Activated naive CD4-positive, alpha-beta T cell treated with anti-CD3 and anti-CD28 coated beads, Interleukin-2, amount 10 ng/mL, durations not matched to agents 7 days and 5 days (primary cell): Measurements from ENCODE around the gene BAD.
A peak's percentile ranks its signal among the peaks of the same experiment; 100 is the strongest.

Experiments
- CTCF ChIA-PET: fragments of 350-600 bp; sonication (Branson Sonifier 250); formaldehyde crosslinking; loops from one replicate; lab custom pipeline; 2021; ENCODE audit warnings: antibody characterized with exemption; lab: Charles Lee
- DNase-seq: peaks from one replicate; pipeline ENCODE4 v3.0.0-alpha.2; 2020
- H3K27ac Mint-ChIP-seq: one replicate; pipeline ENCODE4 v1.8.0; 2021; ENCODE audit warnings: mild to moderate bottlenecking, moderate library complexity, mixed read lengths
- H3K27me3 Mint-ChIP-seq: one replicate; pipeline ENCODE4 v1.8.0; 2021; ENCODE audit warnings: mild to moderate bottlenecking, mixed read lengths
- H3K36me3 Mint-ChIP-seq: one replicate; pipeline ENCODE4 v1.8.0; 2021; ENCODE audit warnings: mixed read lengths
- H3K4me1 Mint-ChIP-seq: one replicate; pipeline ENCODE4 v1.8.0; 2021; ENCODE audit warnings: mixed read lengths
- H3K4me3 Mint-ChIP-seq: one replicate; pipeline ENCODE4 v1.8.0; 2021; ENCODE audit warnings: mild to moderate bottlenecking, moderate library complexity, mixed read lengths
- H3K9me3 Mint-ChIP-seq: one replicate; pipeline ENCODE4 v1.8.0; 2021; ENCODE audit warnings: mixed read lengths

The BAD gene

DNA sequence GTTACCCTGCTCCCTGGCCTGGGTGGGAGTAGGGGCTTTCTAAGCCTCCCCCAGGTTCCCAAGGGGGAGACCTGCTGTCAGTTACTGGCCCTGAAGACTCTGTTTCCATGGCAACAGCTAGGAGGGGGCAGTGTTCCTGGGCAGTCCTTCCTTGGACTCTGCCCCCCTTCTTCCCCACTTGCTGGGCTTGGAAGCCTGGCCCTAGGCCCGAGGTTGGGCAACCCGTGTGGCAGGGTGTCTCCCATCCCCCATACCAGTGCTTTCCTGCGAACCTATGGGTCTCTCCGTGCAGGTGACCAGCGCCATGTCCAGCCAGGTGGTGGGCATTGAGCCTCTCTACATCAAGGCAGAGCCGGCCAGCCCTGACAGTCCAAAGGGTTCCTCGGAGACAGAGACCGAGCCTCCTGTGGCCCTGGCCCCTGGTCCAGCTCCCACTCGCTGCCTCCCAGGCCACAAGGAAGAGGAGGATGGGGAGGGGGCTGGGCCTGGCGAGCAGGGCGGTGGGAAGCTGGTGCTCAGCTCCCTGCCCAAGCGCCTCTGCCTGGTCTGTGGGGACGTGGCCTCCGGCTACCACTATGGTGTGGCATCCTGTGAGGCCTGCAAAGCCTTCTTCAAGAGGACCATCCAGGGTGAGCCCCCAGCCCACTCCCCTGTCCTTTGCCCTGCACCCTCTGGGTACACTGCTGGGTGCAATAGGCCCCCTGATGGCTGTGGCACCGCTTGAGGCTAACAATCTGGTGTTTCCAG lies 22.6 kb upstream of the BAD start:
- peaks cover 37% of the 10 kb centered on the region for H3K4me1 Mint-ChIP-seq
- peak overlapping the region; percentile 89 for H3K4me3 Mint-ChIP-seq
- CTCF ChIA-PET, result interaction anchor here (0.8 to 1.3 kb wide), 3 partner anchors 10 to 48 kb away, joined by 3 to 5 read pairs (median 4); partner anchors contain the start of genes PRDX5 and TRMT112
- peaks cover 14% of the 10 kb centered on the region for H3K36me3 Mint-ChIP-seq
- H3K9me3 Mint-ChIP-seq, result no peaks in the 10 kb centered on the region
- no peak for DNase-seq
- peak overlapping the region; percentile 95 for H3K27ac Mint-ChIP-seq
- H3K27me3 Mint-ChIP-seq, result peaks cover 4% of the 10 kb centered on the region

DNA sequence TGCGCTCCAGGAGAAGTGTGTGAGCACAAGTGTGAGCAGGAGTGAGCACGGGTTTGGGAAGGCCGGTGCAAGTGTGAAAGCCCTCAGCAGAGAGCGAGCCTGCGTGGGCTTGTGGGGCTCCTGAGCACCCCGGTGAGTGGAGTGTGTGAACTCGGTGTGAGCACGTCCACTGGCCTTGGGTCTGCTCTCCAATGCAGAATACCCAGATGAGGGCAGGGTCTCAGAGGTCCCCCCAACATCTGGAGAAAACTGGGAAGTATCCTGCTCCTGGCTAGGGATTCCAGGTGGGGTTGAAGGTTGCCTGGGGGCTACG lies 22.1 kb upstream of the BAD start:
- peak overlapping the region; percentile 89 for H3K4me3 Mint-ChIP-seq
- H3K27me3 Mint-ChIP-seq, result peaks cover 9% of the 10 kb centered on the region
- H3K27ac Mint-ChIP-seq, result peak overlapping the region; percentile 95
- no peaks in the 10 kb centered on the region for H3K9me3 Mint-ChIP-seq
- peaks cover 14% of the 10 kb centered on the region for H3K36me3 Mint-ChIP-seq
- CTCF ChIA-PET, result interaction anchor here (0.9 kb wide), 1 partner anchor 11 kb away, joined by 3 read pairs; the partner anchor contains the start of gene TRMT112
- peaks cover 41% of the 10 kb centered on the region for H3K4me1 Mint-ChIP-seq
- DNase-seq, result no peak

DNA sequence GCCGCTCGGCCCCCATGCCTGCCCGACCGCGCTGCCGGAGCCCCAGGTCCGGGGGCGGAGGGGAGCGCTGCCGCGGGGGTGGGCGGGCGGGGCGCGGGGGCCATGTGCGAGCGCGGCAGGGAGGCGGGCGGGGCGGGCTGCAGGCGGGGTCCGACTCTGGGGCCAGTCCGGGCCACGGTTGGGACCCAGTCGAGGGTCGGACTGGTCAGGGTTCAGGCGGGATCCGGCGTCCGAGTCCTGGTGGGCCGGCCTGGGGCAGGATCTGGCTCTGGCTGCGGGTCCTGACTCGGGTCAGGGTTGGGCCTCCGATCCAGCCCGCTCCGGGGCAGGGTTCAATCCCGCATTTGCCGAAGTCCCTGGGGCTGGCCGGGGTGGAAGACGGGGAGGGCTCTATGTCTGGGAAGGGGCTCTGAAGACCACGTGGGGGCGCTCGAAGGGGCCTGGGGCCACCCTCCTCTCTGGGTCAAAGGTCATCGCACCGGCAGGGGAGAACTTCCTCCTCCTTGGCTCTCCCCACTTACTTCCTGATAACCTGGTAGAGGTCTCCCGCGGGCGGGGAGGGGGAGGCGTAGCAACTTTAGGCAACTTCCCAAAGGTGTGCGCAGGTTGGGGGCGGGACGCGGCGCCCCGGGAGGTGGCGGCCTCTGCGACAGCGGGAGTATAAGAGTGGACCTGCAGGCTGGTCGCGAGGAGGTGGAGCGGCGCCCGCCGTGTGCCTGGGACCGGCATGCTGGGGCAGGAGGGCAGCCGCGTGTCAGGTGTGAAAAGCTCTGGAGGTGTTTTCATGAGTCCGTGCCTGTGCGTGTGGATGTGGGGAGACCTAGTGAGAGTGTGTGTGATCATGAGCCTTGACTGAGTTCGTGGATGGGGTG lies 21.5 kb upstream of the BAD start:
- Mint-ChIP-seq H3K36me3 (peaks cover 12% of the 10 kb centered on the region), H3K27ac (peak overlapping the region; percentile 95)
- DNase-seq, result peak; percentile 85

DNA sequence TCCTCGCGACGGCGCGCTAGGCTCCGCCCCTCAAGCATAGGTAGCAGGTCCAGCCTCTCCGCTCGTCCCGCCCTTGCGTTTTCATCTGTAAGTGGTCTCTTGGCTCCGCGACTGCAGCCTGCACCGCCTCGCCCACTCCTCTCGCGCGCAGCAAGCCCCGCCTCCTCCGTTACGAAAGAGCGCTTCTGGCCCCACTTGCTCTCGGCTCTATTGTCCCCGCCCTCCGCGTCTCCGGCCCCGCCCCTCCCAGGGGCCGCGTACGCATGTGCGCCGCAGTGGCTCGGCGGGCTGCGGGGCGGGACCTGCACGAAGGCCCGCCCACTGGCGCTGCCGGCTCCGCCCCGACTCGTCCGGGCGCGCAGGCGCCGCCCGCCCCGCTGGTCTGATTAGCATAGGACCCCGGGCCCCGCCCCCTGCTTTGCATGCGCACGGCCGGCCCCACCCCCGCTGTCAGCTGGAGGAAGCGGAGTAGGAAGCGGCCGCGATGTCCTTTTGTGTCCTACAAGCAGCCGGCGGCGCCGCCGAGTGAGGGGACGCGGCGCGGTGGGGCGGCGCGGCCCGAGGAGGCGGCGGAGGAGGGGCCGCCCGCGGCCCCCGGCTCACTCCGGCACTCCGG lies 20.7 kb upstream of the BAD start, which contains the start of gene ESRRA:
TSS of gene ESRRA (plus strand) at position 450 of the 616 bp plus-strand sequence. CDS start 1,656 bp downstream, outside the sequence.
- CTCF ChIA-PET, result interaction anchor here (0.9 to 6.2 kb wide), 19 partner anchors 12 to 468 kb away, joined by 3 to 131 read pairs (median 14); partner anchors contain the start of genes DNAJC4, FERMT3, FKBP2 and KCNK4
- peak; percentile 100 for DNase-seq
- peak within 1 kb of the TSS; percentile 98 for H3K27ac Mint-ChIP-seq
- H3K4me3 Mint-ChIP-seq, result peak within 1 kb of the TSS; percentile 89
- peaks cover 23% of the 10 kb centered on the region for H3K27me3 Mint-ChIP-seq
- H3K4me1 Mint-ChIP-seq, result peaks cover 46% of the 10 kb centered on the region
- H3K36me3 Mint-ChIP-seq, result peaks cover 10% of the 10 kb centered on the region
- no peaks in the 10 kb centered on the region for H3K9me3 Mint-ChIP-seq

More for the DNA sequence above, 21.5 kb upstream of the BAD start:
- Mint-ChIP-seq H3K4me3 (peak overlapping the region; percentile 89), H3K27me3 (peaks cover 15% of the 10 kb centered on the region), H3K9me3 (no peaks in the 10 kb centered on the region), H3K4me1 (peaks cover 41% of the 10 kb centered on the region)
- CTCF ChIA-PET, result interaction anchor here (0.9 to 6.2 kb wide), 5 partner anchors 12 to 101 kb away, joined by 3 to 131 read pairs (median 22); partner anchors contain the start of genes FERMT3 and TRMT112

DNA sequence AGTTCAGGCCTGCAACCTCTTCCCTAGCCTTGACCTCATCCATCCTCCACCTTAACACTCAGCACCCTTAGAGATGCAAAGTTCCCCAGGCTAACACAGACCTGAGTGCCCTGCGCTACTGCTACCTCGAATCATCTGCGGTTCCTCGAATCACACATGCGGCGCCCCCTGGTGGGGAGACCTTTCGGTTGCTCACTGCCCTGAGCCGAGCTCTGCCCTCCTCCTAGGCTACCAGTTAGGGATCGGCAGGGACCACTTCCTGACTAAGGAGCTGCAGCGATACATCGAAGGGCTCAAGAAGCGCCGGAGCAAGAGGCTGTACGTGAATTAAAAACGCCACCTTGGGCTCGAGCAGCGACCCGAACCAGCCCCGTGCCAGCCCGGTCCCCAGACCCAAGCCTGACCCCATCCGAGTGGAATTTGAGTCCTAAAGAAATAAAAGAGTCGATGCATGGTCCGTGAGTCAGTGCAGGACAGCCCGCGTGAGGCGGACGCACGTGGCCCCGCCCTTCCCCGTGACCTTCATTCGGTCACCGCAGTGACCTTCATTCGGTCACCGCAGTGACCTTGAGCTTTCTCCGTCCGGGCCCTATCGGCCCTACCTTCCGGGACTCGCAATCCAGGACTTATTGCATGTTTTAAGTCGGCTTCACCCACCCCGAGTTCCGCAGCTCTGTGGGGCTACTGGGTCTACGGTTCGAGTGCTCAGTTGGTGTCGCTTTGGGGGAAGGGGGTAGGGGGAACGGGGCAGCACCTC lies 20.0 kb upstream of the BAD start:
- peak; percentile 97 for DNase-seq
- Mint-ChIP-seq H3K27me3 (peaks cover 30% of the 10 kb centered on the region), H3K9me3 (no peaks in the 10 kb centered on the region), H3K4me1 (peaks cover 50% of the 10 kb centered on the region), H3K27ac (peak overlapping the region; percentile 98), H3K36me3 (peaks cover 10% of the 10 kb centered on the region), H3K4me3 (peak overlapping the region; percentile 78)
- CTCF ChIA-PET, result interaction anchor here (0.8 to 6.2 kb wide), 25 partner anchors 12 to 467 kb away, joined by 3 to 131 read pairs (median 4); partner anchors contain the start of genes CCDC88B, DNAJC4, FERMT3 and FKBP2

DNA sequence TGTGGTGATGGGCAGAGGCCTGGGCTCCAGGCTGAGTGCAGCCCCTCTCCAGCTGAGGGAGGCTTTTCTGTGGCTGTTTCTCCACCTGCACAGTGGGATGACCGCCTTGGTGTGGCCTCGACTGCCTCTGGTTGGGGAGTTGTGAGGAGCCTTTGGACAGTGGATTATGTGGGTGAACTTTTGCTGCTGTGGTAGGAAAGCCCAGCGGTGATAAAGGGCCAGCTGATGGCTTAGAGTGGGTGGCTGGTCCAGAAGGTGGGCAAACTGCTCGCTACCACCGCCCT lies 19.5 kb upstream of the BAD start:
- Mint-ChIP-seq H3K4me3 (peak overlapping the region; percentile 78), H3K9me3 (no peaks in the 10 kb centered on the region), H3K36me3 (peaks cover 10% of the 10 kb centered on the region), H3K27ac (peak overlapping the region; percentile 98), H3K27me3 (peaks cover 35% of the 10 kb centered on the region), H3K4me1 (peaks cover 48% of the 10 kb centered on the region)
- CTCF ChIA-PET, result interaction anchor here (0.8 to 6.2 kb wide), 21 partner anchors 11 to 303 kb away, joined by 3 to 131 read pairs (median 6); partner anchors contain the start of genes CCDC88B, DNAJC4, FERMT3 and KCNK4
- DNase-seq, result no peak

DNA sequence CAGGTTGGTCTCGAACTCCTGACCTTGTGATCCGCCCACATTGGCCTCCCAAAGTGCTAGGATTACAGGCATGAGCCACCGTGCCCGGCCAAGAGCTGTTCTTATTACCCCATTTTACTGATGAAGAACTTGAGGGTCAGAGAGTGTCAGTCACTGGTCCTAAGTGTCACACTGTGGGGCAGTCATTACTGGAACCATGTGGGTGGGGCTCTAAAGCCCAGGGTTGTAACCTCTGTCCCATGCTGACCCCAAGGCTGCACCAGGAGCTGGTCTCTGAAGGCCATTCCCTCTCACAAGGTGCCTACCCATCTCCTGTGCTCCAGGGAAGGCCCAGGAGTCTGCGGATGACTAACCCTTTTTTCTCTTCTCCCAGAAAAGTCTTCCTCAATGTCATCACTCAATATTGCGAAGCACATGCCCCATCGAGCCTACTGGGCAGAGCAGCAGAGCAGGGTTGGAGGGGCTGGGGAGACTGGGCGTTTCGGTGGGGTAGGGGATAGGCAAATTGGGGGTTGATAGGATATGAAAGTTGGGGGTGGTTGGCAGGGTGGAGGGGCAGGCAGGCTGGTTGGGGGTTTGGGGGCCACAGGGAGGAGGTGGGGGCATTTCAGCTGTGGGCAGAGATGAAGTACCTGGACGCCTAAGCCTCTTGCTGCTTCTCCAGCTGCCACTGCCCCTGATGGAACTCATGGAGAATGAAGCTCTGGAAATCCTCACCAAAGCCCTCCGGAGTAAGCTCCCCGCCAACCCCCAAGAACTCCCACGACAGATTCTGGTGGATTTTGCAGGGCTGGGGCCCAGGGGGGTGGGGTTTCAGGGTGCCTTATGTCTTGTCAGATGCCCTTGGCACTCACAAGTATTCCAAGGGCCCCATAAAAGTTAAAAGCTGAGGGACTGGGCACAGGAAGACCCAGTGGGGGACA lies 18.9 kb upstream of the BAD start:
- no peak for DNase-seq
- CTCF ChIA-PET, result interaction anchor here (0.9 to 6.2 kb wide), 18 partner anchors 10 to 303 kb away, joined by 3 to 131 read pairs (median 15); partner anchors contain the start of genes CCDC88B, FERMT3, KCNK4 and PRDX5
- peak overlapping the region; percentile 98 for H3K27ac Mint-ChIP-seq
- peaks cover 41% of the 10 kb centered on the region for H3K27me3 Mint-ChIP-seq
- peaks cover 48% of the 10 kb centered on the region for H3K4me1 Mint-ChIP-seq
- no peaks in the 10 kb centered on the region for H3K9me3 Mint-ChIP-seq
- H3K4me3 Mint-ChIP-seq, result peak overlapping the region; percentile 78
- H3K36me3 Mint-ChIP-seq, result peaks cover 10% of the 10 kb centered on the region

DNA sequence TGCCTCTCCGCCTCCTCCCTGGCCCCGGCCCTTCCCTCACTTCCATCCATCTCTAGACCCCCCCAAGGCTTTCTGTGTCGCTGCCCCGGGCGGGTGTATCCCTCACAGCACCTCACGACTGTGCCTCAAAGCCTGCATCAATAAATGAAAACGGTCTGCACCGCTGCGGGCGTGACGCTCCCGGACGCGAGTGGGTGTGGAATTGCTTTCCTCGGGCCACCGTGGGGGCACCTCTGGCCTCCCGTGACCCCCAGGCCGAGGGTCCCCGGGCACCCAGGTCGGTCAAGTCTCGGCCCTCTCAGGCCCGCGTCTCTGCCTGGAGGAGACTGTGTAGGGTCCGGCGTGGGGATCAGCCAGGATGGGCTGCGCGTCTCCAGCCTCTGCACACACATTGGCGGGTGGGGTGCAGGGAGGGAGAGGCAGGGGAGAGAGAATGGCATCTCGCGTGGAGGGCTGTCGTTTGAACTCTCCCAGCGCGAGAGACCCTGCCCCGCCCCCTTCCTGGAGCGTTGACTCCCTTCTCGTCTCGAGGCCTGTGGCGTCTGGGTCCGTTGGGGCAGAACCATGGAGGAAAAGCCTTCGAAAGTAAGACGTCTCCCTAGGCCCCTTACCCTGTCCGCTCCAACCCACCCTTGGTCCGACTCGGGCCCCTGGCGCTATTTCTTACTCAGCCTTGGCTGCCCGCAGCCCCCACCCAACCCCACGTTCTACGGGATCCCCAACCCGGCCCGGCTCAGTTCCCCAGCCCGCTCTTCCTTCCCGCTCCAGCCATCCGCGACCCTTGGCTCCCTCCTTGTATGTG lies 15.6 kb upstream of the BAD start, which contains the start of gene CATSPERZ:
TSS of gene CATSPERZ (plus strand) at position 512 of the 802 bp plus-strand sequence. CDS start at position 565, 53 bp downstream.
- Mint-ChIP-seq H3K27ac (peak within 1 kb of the TSS; percentile 55), H3K36me3 (no peaks in the 10 kb centered on the region), H3K4me3 (peak within 1 kb of the TSS; percentile 57), H3K9me3 (no peaks in the 10 kb centered on the region), H3K4me1 (peaks cover 33% of the 10 kb centered on the region), H3K27me3 (peaks cover 74% of the 10 kb centered on the region)
- peak; percentile 51 for DNase-seq
- CTCF ChIA-PET, result interaction anchor here (0.7 to 6.2 kb wide), 12 partner anchors 11 to 298 kb away, joined by 3 to 131 read pairs (median 8); partner anchors contain the start of genes BAD, FERMT3, GPR137 and KCNK4

DNA sequence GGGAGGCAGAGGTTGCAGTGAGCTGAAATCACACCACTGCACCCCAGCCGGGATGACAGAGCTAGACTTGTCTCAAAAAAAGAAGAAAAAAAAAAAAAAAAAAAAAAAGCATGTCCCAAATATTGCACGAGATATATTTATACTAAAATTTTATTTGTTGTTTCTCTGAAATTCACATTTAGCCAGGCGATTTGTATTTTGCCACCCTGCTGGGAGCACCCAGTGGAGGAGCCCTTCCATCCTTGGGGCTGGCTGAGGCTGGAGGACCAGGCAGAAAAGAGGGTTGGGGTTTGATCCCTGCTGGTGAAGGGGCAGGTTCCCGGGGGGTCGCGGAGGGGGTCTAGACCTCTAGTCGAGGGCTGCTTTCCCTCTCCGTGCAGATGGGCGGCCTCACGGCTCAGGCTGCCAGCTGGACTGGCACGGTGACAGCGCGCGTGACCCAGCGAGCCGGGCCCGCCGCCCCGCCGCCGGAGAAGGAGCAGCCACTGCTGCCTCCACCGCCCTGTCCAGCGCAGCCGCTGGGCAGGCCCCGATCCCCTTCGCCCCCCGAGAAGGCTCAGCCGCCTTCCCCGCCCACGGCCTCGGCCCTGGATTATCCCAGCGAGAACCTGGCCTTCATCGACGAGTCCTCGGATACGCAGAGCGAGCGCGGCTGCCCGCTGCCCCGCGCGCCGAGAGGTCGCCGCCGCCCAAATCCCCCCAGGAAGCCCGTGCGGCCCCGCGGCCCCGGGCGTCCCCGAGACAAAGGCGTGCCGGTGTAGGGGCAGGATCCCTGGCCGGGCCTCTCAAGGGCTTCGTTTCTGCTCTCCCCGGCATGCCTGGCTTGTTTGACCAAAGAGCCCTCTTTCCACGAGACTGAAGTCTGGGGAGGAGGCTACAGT lies 14.7 kb upstream of the BAD start:
- no peak for DNase-seq
- Mint-ChIP-seq H3K9me3 (no peaks in the 10 kb centered on the region), H3K36me3 (no peaks in the 10 kb centered on the region), H3K4me1 (peaks cover 30% of the 10 kb centered on the region), H3K4me3 (peak overlapping the region; percentile 48), H3K27ac (no peak overlapping the region), H3K27me3 (peaks cover 81% of the 10 kb centered on the region)
- CTCF ChIA-PET, result no interaction called here

DNA sequence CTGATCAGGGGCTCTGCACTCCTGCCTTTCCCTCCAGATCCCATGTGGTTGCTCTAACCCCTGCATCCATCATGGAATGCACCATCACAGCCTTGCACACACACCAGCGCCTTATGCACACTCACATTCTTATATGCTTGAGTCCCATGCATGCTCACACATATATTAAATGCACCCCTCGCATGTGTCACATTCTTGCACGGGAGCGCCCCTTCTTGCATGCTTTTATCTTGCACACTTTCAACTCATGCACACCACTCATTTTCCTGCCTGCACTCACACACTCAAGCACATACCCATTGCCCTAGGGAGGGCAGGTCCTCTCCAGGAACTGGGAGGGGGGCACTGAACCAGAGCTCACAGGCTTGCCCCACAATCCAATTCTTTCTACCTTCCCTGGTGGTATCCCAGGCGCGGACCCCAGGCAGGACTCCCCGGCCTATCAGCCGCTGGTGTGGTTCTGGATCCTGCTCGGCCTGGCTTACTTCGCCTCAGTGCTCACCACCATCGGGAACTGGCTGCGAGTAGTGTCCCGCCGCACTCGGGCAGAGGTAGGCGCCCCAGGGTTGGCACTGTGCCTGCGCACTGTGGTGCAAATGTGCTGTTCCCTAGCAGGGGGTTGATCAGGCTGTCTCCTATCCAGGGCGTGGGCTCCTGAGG lies 13.4 kb upstream of the BAD start:
- DNase-seq, result peak; percentile 36
- no peaks in the 10 kb centered on the region for H3K9me3 Mint-ChIP-seq
- H3K27me3 Mint-ChIP-seq, result peaks cover 92% of the 10 kb centered on the region
- H3K36me3 Mint-ChIP-seq, result no peaks in the 10 kb centered on the region
- H3K27ac Mint-ChIP-seq, result no peak overlapping the region
- no peak overlapping the region for H3K4me3 Mint-ChIP-seq
- CTCF ChIA-PET, result no interaction called here
- peaks cover 20% of the 10 kb centered on the region for H3K4me1 Mint-ChIP-seq
